Loucy (cell line): ENCODE measurements around the gene RUVBL2.

Source experiments
- H2AFZ ChIP-seq: fragments of 200-600 bp; sonication (generic); 2 replicates; pipeline ENCODE4 v1.6.0; 2016; ENCODE audit warnings: antibody characterized with exemption, mild to moderate bottlenecking, low read length, moderate library complexity
- H3F3A ChIP-seq: fragments of 200-600 bp; 2 replicates; pipeline ENCODE4 v1.6.0; 2016; ENCODE audit warnings: antibody characterized with exemption, low read depth, mild to moderate bottlenecking
- H3K27me3 ChIP-seq: fragments of 200-600 bp; sonication (generic); 2 replicates; pipeline ENCODE4 v1.6.1; 2014; ENCODE audit warnings: low read length, mild to moderate bottlenecking; ENCODE audit not compliant: insufficient read depth, poor library complexity, severe bottlenecking
- H3K36me3 ChIP-seq: fragments of 200-600 bp; sonication (generic); 2 replicates; pipeline ENCODE4 v1.6.1; 2016; ENCODE audit warnings: low read length; ENCODE audit not compliant: insufficient read depth
- H3K4me1 ChIP-seq: fragments of 200-600 bp; sonication (generic); 2 replicates; pipeline ENCODE4 v1.5.1; 2014; ENCODE audit warnings: low read length, mild to moderate bottlenecking; ENCODE audit not compliant: insufficient read depth, poor library complexity, severe bottlenecking
- H3K4me2 ChIP-seq: fragments of 200-600 bp; sonication (generic); 2 replicates; pipeline ENCODE4 v1.6.0; 2014; ENCODE audit warnings: antibody characterized with exemption, low read length, low read depth, mild to moderate bottlenecking; ENCODE audit not compliant: poor library complexity, severe bottlenecking
- H3K4me3 ChIP-seq: fragments of 200-600 bp; sonication (generic); 2 replicates; pipeline ENCODE4 v1.5.1; 2014; ENCODE audit warnings: low read length, mild to moderate bottlenecking, mixed read lengths; ENCODE audit not compliant: poor library complexity, severe bottlenecking
- H3K79me2 ChIP-seq: fragments of 200-600 bp; sonication (generic); 2 replicates; pipeline ENCODE4 v1.6.1; 2014; ENCODE audit warnings: low read length; ENCODE audit not compliant: insufficient read depth
- H3K9ac ChIP-seq: fragments of 200-600 bp; sonication (generic); 2 replicates; pipeline ENCODE4 v1.6.0; 2014; ENCODE audit warnings: mild to moderate bottlenecking, low read depth, low read length, moderate library complexity; ENCODE audit not compliant: poor library complexity, severe bottlenecking
- H3K9me2 ChIP-seq: fragments of 200-600 bp; sonication (generic); replicated peaks from 2 replicates; pipeline ENCODE4 v1.6.1; 2016; ENCODE audit warnings: low read depth, low read length, mixed read lengths
- H3K9me3 ChIP-seq: fragments of 200-600 bp; sonication (generic); 2 replicates; pipeline ENCODE4 v1.6.1; 2014; ENCODE audit warnings: mild to moderate bottlenecking, antibody characterized with exemption, low read length, low read depth; ENCODE audit not compliant: insufficient read depth
- H4K20me1 ChIP-seq: fragments of 200-600 bp; sonication (generic); 2 replicates; pipeline ENCODE4 v1.6.0; 2014; ENCODE audit warnings: antibody characterized with exemption, low read length, mild to moderate bottlenecking; ENCODE audit not compliant: insufficient read depth, poor library complexity, severe bottlenecking
- EZH2phosphoT487 ChIP-seq: fragments of 200-600 bp; IDR thresholded peaks from 2 replicates; pipeline ENCODE4 v1.6.1; 2018; ENCODE audit warnings: antibody characterized with exemption, mild to moderate bottlenecking, moderate library complexity, borderline replicate concordance
- TF ChIP-seq, protein P1 (sequence below): fragments of 200-600 bp; sonication (generic); conservative IDR thresholded peaks from 2 replicates; pipeline ENCODE4 v1.5.1; 2014; ENCODE audit warnings: mild to moderate bottlenecking, antibody characterized with exemption, low read length

Gene RUVBL2

DNA sequence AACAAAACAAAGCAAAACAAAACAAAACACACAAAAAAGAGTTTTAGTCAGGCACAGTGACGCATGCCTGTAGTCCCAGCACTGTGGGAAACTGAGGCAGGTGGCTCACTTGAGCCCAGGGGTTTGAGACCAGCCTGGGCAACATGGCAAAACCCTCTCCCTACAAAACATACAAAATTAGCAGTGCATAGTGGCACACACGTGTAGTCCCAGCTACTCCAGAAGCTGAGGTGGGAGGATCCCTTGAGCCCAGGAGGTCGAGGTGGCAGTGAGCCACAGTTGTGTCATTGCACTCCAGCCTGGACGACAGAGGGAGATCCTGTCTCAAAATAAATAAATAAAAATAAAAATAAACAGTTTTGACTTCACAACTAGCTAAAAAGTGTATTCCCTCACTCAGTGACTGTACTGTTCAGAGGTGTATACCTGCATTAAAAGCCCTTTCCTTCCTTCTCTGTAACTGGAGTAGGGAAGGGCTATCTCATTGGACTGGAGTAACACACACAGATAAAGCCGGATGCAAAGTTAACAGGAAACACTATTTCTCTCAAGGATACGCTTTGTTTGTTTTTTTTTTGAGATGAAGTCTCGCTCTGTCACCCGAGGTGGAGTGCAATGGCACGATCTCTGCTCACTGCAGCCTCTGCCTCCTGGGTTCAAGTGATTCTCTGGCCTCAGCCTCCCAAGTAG, 42.7 kb upstream of the RUVBL2 start:
- H3K9ac ChIP-seq: no peak overlapping the region
- H3F3A ChIP-seq: no peaks in the 10 kb centered on the region
- no peaks in the 10 kb centered on the region for H3K27me3 ChIP-seq
- TF ChIP-seq, protein P1, sequence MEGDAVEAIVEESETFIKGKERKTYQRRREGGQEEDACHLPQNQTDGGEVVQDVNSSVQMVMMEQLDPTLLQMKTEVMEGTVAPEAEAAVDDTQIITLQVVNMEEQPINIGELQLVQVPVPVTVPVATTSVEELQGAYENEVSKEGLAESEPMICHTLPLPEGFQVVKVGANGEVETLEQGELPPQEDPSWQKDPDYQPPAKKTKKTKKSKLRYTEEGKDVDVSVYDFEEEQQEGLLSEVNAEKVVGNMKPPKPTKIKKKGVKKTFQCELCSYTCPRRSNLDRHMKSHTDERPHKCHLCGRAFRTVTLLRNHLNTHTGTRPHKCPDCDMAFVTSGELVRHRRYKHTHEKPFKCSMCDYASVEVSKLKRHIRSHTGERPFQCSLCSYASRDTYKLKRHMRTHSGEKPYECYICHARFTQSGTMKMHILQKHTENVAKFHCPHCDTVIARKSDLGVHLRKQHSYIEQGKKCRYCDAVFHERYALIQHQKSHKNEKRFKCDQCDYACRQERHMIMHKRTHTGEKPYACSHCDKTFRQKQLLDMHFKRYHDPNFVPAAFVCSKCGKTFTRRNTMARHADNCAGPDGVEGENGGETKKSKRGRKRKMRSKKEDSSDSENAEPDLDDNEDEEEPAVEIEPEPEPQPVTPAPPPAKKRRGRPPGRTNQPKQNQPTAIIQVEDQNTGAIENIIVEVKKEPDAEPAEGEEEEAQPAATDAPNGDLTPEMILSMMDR: no peak
- no peak overlapping the region for H2AFZ ChIP-seq
- no peak overlapping the region for H3K4me3 ChIP-seq
- H3K36me3 ChIP-seq: no peaks in the 10 kb centered on the region
- H3K9me3 ChIP-seq: 0 out of 2 replicates have a peak, but pooled peaks cover 10% of the 10 kb centered on the region
- no peaks in the 10 kb centered on the region for H3K9me2 ChIP-seq
- H3K4me1 ChIP-seq: peaks cover 5% of the 10 kb centered on the region
- no peaks in the 10 kb centered on the region for H4K20me1 ChIP-seq
- no peak overlapping the region for H3K4me2 ChIP-seq
- H3K79me2 ChIP-seq: peaks cover 12% of the 10 kb centered on the region

DNA sequence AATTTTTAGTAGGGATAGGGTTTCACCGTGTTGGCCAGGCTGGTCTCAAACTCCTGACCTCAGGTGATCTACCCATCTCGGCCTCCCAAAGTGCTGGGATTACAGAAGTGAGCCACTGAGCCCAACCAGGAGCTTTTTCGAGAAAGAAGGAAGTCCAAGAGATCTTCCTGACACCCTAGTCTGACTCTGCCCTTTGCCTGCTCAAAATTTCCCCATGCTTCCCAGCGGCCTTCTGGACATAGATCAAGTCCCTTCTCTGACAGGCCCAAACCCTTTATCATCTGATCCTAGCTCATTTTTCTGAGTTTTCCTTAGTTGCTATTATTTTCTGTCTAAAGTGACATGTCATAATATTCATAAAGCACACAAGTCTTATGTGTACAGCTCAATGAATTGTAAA, 40.5 kb upstream of the RUVBL2 start:
- Histone ChIP-seq H3K4me3 (no peak overlapping the region), H3K4me2 (no peak overlapping the region), H2AFZ (no peak overlapping the region), H3K79me2 (peaks cover 19% of the 10 kb centered on the region), H4K20me1 (no peaks in the 10 kb centered on the region), H3F3A (no peaks in the 10 kb centered on the region), H3K4me1 (peaks cover 9% of the 10 kb centered on the region), H3K9me3 (no peaks in the 10 kb centered on the region), H3K36me3 (no peaks in the 10 kb centered on the region), H3K9me2 (no peaks in the 10 kb centered on the region), H3K9ac (no peak overlapping the region), H3K27me3 (no peaks in the 10 kb centered on the region)
- TF ChIP-seq, protein P1: no peak
- no peak for TF ChIP-seq EZH2phosphoT487

DNA sequence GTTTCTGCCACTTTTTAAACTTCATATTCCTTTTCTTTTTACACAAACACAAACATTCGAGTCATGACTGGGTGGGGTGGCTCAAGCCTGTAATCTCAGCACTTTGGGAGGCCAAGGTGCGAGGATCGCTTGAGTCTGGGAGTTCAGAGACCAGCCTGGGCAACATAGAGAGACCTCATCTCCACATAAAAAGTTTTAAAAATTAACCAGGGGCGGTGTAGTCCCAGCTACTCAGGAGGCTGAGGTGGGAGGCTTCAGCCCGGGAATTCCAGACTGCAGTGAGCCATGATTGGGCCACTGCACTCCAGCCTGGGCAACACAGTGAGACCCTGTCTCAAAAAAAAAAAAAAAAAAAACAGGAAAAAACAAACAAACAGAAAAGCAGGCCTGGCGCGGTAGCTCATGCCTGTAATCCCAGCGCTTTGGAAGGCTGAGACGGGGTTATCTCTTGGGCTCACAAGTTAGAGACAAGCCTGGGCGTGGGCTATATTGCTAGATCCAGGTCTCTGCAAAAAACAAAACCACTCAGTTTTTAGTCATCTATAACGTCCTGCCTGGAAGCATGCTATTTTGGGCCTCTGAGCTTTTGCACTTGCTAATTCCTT, 39.6 kb upstream of the RUVBL2 start:
- H3K4me3 ChIP-seq: peak overlapping the region; percentile 81
- TF ChIP-seq, protein P1: no peak
- TF ChIP-seq EZH2phosphoT487: no peak
- H3F3A ChIP-seq: no peaks in the 10 kb centered on the region
- H3K9me2 ChIP-seq: no peaks in the 10 kb centered on the region
- H4K20me1 ChIP-seq: no peaks in the 10 kb centered on the region
- H3K9me3 ChIP-seq: no peaks in the 10 kb centered on the region
- H3K79me2 ChIP-seq: peaks cover 19% of the 10 kb centered on the region
- peaks cover 9% of the 10 kb centered on the region for H3K4me1 ChIP-seq
- H3K9ac ChIP-seq: peak overlapping the region; percentile 97
- no peaks in the 10 kb centered on the region for H3K27me3 ChIP-seq
- H3K4me2 ChIP-seq: peak overlapping the region; percentile 88
- H2AFZ ChIP-seq: peak overlapping the region; percentile 87
- no peaks in the 10 kb centered on the region for H3K36me3 ChIP-seq
